ENCODE data around the gene TRIM69.

DNA sequence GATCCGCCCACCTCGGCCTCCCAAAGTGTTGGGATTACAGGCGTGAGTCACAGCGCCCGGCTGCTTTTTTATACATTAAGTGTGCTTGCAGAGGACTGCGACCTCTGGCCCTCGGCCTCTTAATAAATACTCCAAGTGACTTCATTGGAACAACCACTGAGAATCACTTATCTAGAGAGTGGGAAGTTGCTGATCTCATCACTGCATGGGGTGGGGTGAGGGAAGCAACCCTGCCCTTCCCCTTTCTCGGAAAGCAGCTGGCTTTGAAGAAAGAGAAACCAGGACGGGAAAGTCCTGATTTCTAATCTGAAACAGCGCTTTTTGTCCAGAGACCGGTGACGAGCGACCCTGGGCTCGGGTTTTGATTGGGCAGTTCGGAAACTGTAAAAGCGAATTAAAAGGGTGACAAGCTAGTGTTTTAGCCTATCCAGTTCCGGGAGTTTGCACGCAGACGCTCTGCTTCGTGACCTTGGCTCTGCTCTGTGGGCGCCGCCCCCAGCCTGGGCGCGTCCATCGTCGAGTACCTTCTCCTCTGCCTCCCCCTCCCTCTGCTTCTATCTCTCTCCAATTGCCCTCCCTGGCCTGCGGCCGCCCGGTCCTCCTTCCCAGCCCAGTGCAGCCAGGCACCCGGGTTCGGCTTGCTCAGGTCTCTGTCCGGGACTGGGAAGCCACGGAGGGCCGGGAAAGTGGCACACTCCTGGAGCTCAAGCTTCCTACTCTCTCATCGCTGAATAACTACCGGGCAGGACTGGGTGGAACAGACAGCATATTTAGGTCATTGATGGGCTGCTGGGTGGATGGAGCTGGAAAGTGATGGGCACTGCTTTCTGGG lies 7.5 kb upstream of the TRIM69 start:
- TF ChIP-seq, protein P1, sequence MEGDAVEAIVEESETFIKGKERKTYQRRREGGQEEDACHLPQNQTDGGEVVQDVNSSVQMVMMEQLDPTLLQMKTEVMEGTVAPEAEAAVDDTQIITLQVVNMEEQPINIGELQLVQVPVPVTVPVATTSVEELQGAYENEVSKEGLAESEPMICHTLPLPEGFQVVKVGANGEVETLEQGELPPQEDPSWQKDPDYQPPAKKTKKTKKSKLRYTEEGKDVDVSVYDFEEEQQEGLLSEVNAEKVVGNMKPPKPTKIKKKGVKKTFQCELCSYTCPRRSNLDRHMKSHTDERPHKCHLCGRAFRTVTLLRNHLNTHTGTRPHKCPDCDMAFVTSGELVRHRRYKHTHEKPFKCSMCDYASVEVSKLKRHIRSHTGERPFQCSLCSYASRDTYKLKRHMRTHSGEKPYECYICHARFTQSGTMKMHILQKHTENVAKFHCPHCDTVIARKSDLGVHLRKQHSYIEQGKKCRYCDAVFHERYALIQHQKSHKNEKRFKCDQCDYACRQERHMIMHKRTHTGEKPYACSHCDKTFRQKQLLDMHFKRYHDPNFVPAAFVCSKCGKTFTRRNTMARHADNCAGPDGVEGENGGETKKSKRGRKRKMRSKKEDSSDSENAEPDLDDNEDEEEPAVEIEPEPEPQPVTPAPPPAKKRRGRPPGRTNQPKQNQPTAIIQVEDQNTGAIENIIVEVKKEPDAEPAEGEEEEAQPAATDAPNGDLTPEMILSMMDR (conservative IDR thresholded peaks at IDR 0.05 in 1 of 2, IDR thresholded peaks at IDR 0.05 in 1 of 2; ENCODE audit: extremely low read depth in 1 of 2, insufficient read depth in 1 of 2, low read depth in 1 of 2, low read length in 2 of 2) = no peak
- TF ChIP-seq EZH2 (IDR thresholded peaks at IDR 0.05; ENCODE audit: borderline replicate concordance, low read length) = no peak

All from mammary epithelial cell (primary cell).